Measurements from ENCODE around the gene NDFIP1.

DNA sequence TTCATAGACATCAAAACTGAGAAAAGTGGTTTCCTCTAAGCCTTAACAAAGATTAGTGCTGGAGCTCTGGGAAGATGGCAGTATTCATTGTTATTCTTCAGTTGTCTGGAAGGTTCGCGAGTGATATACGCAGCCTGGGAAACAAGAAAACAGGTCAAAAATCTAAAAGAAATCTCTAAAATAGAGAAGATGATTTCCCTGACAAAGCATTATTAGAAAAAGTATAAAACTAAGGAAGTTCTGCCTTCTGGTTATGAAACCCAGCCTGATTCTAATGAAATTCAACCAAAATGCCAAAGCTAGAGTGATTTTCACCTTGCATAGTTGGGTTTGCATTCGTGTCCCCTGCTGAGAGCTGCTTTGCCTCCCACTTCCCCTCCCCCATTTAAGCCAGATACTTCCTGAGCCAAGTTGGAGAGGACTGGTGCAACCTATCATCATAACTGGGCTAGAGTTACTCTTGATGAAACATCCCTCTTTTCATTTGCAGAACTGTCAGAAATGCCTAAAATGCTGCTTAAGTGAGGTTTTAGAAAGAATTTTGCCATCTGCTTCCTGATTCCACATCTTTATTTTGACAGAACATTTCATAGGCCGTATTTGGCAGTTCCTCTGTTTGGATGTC is 48.4 kb downstream of the NDFIP1 start:
- TF ChIP-seq JUND (IDR thresholded peaks at IDR 0.05; ENCODE audit: low read length) (no peak), EZH2 (IDR thresholded peaks at IDR 0.05; ENCODE audit: low read depth, low read length, severe bottlenecking) (no peak), MAFK (IDR thresholded peaks at IDR 0.05; ENCODE audit: low read depth, low read length) (no peak), JUN (IDR thresholded peaks at IDR 0.05; ENCODE audit: low read depth, low read length) (no peak), RNF2 (IDR thresholded peaks at IDR 0.05; ENCODE audit: borderline replicate concordance, low read depth, low read length, missing control alignments, poor library complexity, severe bottlenecking) (no peak), GABPA (IDR thresholded peaks at IDR 0.05; ENCODE audit: borderline replicate concordance, insufficient read depth, low read length) (no peak), SIRT6 (IDR thresholded peaks at IDR 0.05; ENCODE audit: low read length) (no peak)
- TF ChIP-seq, protein P1, sequence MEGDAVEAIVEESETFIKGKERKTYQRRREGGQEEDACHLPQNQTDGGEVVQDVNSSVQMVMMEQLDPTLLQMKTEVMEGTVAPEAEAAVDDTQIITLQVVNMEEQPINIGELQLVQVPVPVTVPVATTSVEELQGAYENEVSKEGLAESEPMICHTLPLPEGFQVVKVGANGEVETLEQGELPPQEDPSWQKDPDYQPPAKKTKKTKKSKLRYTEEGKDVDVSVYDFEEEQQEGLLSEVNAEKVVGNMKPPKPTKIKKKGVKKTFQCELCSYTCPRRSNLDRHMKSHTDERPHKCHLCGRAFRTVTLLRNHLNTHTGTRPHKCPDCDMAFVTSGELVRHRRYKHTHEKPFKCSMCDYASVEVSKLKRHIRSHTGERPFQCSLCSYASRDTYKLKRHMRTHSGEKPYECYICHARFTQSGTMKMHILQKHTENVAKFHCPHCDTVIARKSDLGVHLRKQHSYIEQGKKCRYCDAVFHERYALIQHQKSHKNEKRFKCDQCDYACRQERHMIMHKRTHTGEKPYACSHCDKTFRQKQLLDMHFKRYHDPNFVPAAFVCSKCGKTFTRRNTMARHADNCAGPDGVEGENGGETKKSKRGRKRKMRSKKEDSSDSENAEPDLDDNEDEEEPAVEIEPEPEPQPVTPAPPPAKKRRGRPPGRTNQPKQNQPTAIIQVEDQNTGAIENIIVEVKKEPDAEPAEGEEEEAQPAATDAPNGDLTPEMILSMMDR (IDR thresholded peaks at IDR 0.05; ENCODE audit: control extremely low read depth in 1 of 3, insufficient read depth in 1 of 3, low read depth in 1 of 3, low read length in 3 of 3): no peak
- TF ChIP-seq, protein P2, sequence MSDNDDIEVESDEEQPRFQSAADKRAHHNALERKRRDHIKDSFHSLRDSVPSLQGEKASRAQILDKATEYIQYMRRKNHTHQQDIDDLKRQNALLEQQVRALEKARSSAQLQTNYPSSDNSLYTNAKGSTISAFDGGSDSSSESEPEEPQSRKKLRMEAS (IDR thresholded peaks at IDR 0.05): no peak
- TF ChIP-seq, protein P3, sequence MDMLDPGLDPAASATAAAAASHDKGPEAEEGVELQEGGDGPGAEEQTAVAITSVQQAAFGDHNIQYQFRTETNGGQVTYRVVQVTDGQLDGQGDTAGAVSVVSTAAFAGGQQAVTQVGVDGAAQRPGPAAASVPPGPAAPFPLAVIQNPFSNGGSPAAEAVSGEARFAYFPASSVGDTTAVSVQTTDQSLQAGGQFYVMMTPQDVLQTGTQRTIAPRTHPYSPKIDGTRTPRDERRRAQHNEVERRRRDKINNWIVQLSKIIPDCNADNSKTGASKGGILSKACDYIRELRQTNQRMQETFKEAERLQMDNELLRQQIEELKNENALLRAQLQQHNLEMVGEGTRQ (IDR thresholded peaks at IDR 0.05; ENCODE audit: low read length): no peak
